CD14-positive monocyte (primary cell): ENCODE measurements around the gene NFATC2. TPM values are rescaled to one million over a fixed set of nuclear protein-coding genes. Genes with fewer than 3 reads are reported as not detected.
A peak's percentile ranks its signal among the peaks of the same experiment; 100 is the strongest.

ENCODE experiments used
- DNase-seq, 3 donors: peaks; one replicate each; pipeline ENCODE4 v3.0.0-alpha.2; 2011 to 2022
- H2AFZ ChIP-seq: 2 replicates; pipeline ENCODE4 v1.6.0; 2012; ENCODE audit warnings: mild to moderate bottlenecking, low read depth, low read length, inconsistent platforms; ENCODE audit not compliant: insufficient read depth, poor library complexity, severe bottlenecking
- H3K27ac ChIP-seq, 2 donors: 1 replicate in 1 of 2; 2 replicates in 1 of 2; pipeline ENCODE4 v1.5.1; 2012 to 2013; ENCODE audit warnings: low read length in 2 of 2, control low read depth in 1 of 2, inconsistent platforms in 1 of 2, low read depth in 1 of 2, mild to moderate bottlenecking in 1 of 2
- H3K27me3 ChIP-seq, 2 donors: one replicate each; pipeline versions ENCODE4 v1.6.0 to v1.6.1; 2011 to 2013; ENCODE audit warnings: low read length in 2 of 2; ENCODE audit not compliant: control insufficient read depth in 2 of 2, insufficient read depth in 2 of 2
- H3K36me3 ChIP-seq, 2 donors: replicated peaks in 1 of 2; 1 replicate in 1 of 2; 2 replicates in 1 of 2; pipeline versions ENCODE4 v1.5.1 to v1.6.1; 2012 to 2013; ENCODE audit warnings: low read length in 2 of 2, control low read depth in 1 of 2, inconsistent platforms in 1 of 2, mild to moderate bottlenecking in 1 of 2; ENCODE audit not compliant: insufficient read depth in 2 of 2, control insufficient read depth in 1 of 2
- H3K4me1 ChIP-seq, 2 donors: 1 replicate in 1 of 2; 2 replicates in 1 of 2; pipeline versions ENCODE4 v1.5.1 to v1.6.1; 2012 to 2013; ENCODE audit warnings: low read length in 2 of 2, control low read depth in 1 of 2, inconsistent platforms in 1 of 2, mild to moderate bottlenecking in 1 of 2, moderate library complexity in 1 of 2; ENCODE audit not compliant: insufficient read depth in 2 of 2, control insufficient read depth in 1 of 2
- H3K4me2 ChIP-seq: replicated peaks from 2 replicates; pipeline ENCODE3; 2012; ENCODE audit warnings: low read length, moderate library complexity, mild to moderate bottlenecking; ENCODE audit not compliant: poor library complexity, severe bottlenecking; ENCODE audit errors: extremely low read depth
- H3K4me3 ChIP-seq, 3 experiments: fragments of 200-600 bp in 1 of 3; sonication (generic) in 1 of 3; replicated peaks in 1 of 3; 1 replicate in 2 of 3; 2 replicates in 1 of 3; pipeline ENCODE4 v1.5.1; 2011 to 2013; ENCODE audit warnings: low read length in 3 of 3, mild to moderate bottlenecking in 3 of 3, control low read depth in 2 of 3, low read depth in 2 of 3, inconsistent platforms in 1 of 3, moderate library complexity in 1 of 3
- H3K79me2 ChIP-seq: 2 replicates; pipeline ENCODE4 v1.6.0; 2012; ENCODE audit warnings: mild to moderate bottlenecking, control low read depth, inconsistent platforms, low read length, moderate library complexity; ENCODE audit not compliant: insufficient read depth
- H3K9ac ChIP-seq: 2 replicates; pipeline ENCODE4 v1.6.0; 2017; ENCODE audit warnings: low read length, mild to moderate bottlenecking; ENCODE audit not compliant: insufficient read depth, poor library complexity, severe bottlenecking
- H3K9me3 ChIP-seq, 2 donors: replicated peaks in 1 of 2; 1 replicate in 1 of 2; 2 replicates in 1 of 2; pipeline versions ENCODE4 v1.5.1 to v1.6.1; 2012 to 2013; ENCODE audit warnings: low read length in 2 of 2, control low read depth in 1 of 2; ENCODE audit not compliant: control insufficient read depth in 1 of 2, insufficient read depth in 1 of 2
- H4K20me1 ChIP-seq: 2 replicates; pipeline ENCODE4 v1.6.0; 2012; ENCODE audit warnings: mild to moderate bottlenecking, low read length, control low read depth, moderate library complexity; ENCODE audit not compliant: insufficient read depth
- H3K27ac Mint-ChIP-seq, 7 donors: one replicate each; pipeline ENCODE4 v1.8.0; 2020; ENCODE audit warnings: mild to moderate bottlenecking in 7 of 7, mixed read lengths in 7 of 7, moderate library complexity in 6 of 7, inconsistent platforms in 2 of 7
- H3K27me3 Mint-ChIP-seq, 3 donors: one replicate each; pipeline ENCODE4 v1.8.0; 2021 to 2022; ENCODE audit warnings: low read depth in 3 of 3, mild to moderate bottlenecking in 3 of 3, mixed read lengths in 3 of 3, moderate library complexity in 3 of 3, inconsistent platforms in 1 of 3
- H3K36me3 Mint-ChIP-seq, 2 donors: one replicate each; pipeline ENCODE4 v1.8.0; 2020; ENCODE audit warnings: mixed read lengths in 2 of 2, inconsistent platforms in 1 of 2, mild to moderate bottlenecking in 1 of 2
- H3K4me1 Mint-ChIP-seq: one replicate; pipeline ENCODE4 v1.8.0; 2020; ENCODE audit warnings: mild to moderate bottlenecking, mixed read lengths
- H3K4me3 Mint-ChIP-seq, 2 donors: one replicate each; pipeline ENCODE4 v1.8.0; 2020; ENCODE audit warnings: mild to moderate bottlenecking in 2 of 2, mixed read lengths in 2 of 2, moderate library complexity in 1 of 2
- H3K9me3 Mint-ChIP-seq, 7 donors: one replicate each; pipeline ENCODE4 v1.8.0; 2020 to 2022; ENCODE audit warnings: mixed read lengths in 7 of 7, mild to moderate bottlenecking in 6 of 7, moderate library complexity in 6 of 7, inconsistent platforms in 2 of 7
- CTCF ChIP-seq: fragments of 200-600 bp; IDR thresholded peaks from one replicate; pipeline ENCODE4 v1.8.0; 2022; ENCODE audit warnings: antibody characterized with exemption, mild to moderate bottlenecking
- WGBS: methylation state at CpG from one replicate; pipeline ENCODE4 v1.1.5; 2013; ENCODE audit warnings: missing lambda C conversion rate; ENCODE audit not compliant: insufficient coverage; 5-methylcytosine and 5-hydroxymethylcytosine counted together
- intact Hi-C, 2 donors: fragments of 100-400 bp; cut with micrococcal nuclease; formaldehyde crosslinking; loops; one replicate each; pipeline versions ENCODE4 v1.15.0 to v1.15.1; 2023
- polyA plus RNA-seq, 3 donors: library from polyadenylated mRNA; depleted of rRNA in 1 of 3; unstranded in 2 of 3; stranded (reverse) in 1 of 3; fragments of 300-500 nt in 2 of 3; fragments of >200 nt in 1 of 3; fragmentation: Illumina TruSeq in 2 of 3; gene quantifications; 1 replicate in 2 of 3; 2 replicates in 1 of 3; pipeline ENCODE4 v1.2.3, GENCODE V29; 2012 to 2021

NFATC2 gene
- polyA plus RNA-seq, 3 donors: 0.03 to 0.18 (median 0.11) TPM

DNA sequence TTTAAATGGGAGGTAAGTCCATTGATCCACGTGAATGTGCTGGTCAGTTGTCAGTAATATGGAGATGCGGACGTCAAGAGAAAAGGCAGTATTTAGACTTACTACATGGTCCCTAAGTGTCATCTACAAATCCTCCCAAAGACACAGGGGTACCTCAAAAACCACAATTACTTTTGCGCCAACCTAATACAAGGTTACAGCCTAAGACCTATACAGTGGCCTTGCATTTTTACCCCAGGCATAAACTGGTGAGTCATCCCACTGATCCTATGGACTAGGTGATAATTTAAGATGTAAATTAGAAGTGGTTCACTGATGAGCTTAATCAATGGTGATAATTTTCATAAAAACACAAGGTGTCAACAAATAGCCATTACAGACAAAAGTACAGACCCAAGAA is 141.0 kb downstream of the NFATC2 start:
- WGBS: 100% methylated on average over 2 of the region's 4 CpGs
- H4K20me1 ChIP-seq: no peaks in the 10 kb centered on the region
- H2AFZ ChIP-seq: no peak overlapping the region
- peaks cover 0 to 3% (median 0%) of the 10 kb centered on the region in 3 donors for H3K27me3 Mint-ChIP-seq
- H3K9me3 ChIP-seq: no peaks in the 10 kb centered on the region
- H3K9me3 Mint-ChIP-seq: no peaks in the 10 kb centered on the region
- no peak for DNase-seq
- intact Hi-C loops: no loop called here
- no peak overlapping the region for H3K4me2 ChIP-seq
- no peak overlapping the region for H3K4me3 Mint-ChIP-seq
- TF ChIP-seq CTCF: no peak
- H3K79me2 ChIP-seq: no peaks in the 10 kb centered on the region
- H3K36me3 Mint-ChIP-seq: no peaks in the 10 kb centered on the region
- no peak overlapping the region for H3K9ac ChIP-seq
- no peaks in the 10 kb centered on the region for H3K27me3 ChIP-seq
- no peak overlapping the region for H3K27ac ChIP-seq
- no peak overlapping the region for H3K4me3 ChIP-seq
- peaks cover 12% of the 10 kb centered on the region for H3K4me1 Mint-ChIP-seq
- peaks cover 0 to 7% of the 10 kb centered on the region in 2 donors for H3K4me1 ChIP-seq
- H3K36me3 ChIP-seq: no peaks in the 10 kb centered on the region
- H3K27ac Mint-ChIP-seq: no peak overlapping the region

DNA sequence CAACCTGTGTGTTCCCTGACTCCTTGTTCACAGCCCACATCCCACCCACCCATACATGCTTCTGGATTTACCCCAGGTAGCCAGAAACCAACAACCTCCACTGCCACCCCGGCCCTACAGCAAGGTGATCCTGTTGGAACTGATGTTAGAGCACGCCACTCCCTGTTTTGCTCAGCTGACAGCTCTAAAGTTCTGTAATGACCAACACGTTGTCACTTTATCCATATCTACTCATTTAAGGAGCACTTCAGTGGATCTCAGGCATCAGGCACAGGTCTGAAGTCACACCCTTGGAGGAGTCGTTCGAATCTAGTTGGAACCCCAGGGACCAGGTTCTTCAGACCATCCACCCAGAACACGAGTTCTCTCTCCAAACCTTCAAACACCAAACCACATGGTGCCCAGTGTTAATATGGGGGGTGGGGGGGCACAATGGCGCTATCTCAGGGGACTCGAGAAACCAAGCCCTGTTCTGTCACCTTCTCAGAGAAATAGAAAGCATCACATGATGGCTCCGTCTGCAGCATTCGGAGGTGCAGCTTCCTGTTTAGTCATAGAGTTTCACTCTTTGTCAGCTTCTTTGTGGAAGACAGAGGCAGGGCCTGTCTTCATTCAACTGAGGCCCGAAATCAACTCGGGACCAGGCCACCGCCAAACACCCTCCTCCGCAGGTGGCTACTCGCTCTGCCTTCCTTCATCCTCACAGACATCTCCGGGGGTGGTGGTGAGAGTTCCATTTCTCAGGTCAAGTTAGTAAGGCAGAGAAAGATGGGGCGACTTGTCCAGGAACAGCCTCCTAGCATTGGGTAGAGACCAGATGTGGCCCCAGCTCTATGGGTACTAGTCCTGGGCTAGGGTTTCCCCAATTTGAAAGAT is 142.2 kb downstream of the NFATC2 start:
- H3K36me3 Mint-ChIP-seq: no peaks in the 10 kb centered on the region
- 69% methylated on average over 6 of the region's 17 CpGs for WGBS
- peaks cover 0 to 3% (median 0%) of the 10 kb centered on the region in 3 donors for H3K27me3 Mint-ChIP-seq
- intact Hi-C loops: no loop called here
- peaks cover 12% of the 10 kb centered on the region for H3K4me1 Mint-ChIP-seq
- Histone ChIP-seq H3K36me3 (no peaks in the 10 kb centered on the region), H3K4me1 (peaks cover 0 to 7% of the 10 kb centered on the region in 2 donors), H3K27ac (no peak overlapping the region), H3K27me3 (no peaks in the 10 kb centered on the region), H3K9me3 (no peaks in the 10 kb centered on the region), H4K20me1 (no peaks in the 10 kb centered on the region), H3K9ac (no peak overlapping the region), H3K4me3 (no peak overlapping the region), H2AFZ (peak overlapping the region; percentile 46), H3K4me2 (no peak overlapping the region), H3K79me2 (no peaks in the 10 kb centered on the region)
- H3K9me3 Mint-ChIP-seq: no peaks in the 10 kb centered on the region
- DNase-seq: peak; percentile 14 to 51 (median 18)
- TF ChIP-seq CTCF: no peak
- peak overlapping the region in 4 of 7 donors; percentile 22 to 86 (median 57) for H3K27ac Mint-ChIP-seq
- peak overlapping the region in 1 of 2 donors; percentile 21 for H3K4me3 Mint-ChIP-seq
